Hepatocyte (in vitro differentiated cells): Measurements from ENCODE around the gene MYRF.

Experiments
- EZH2phosphoT487 ChIP-seq: fragments of 200-600 bp; sonication (generic); IDR thresholded peaks from one replicate; pipeline ENCODE4 v1.6.1; 2018; ENCODE audit warnings: antibody characterized with exemption, mild to moderate bottlenecking, low read depth, moderate library complexity; ENCODE audit not compliant: unreplicated experiment, severe bottlenecking
- TF ChIP-seq, protein P1 (sequence below): fragments of 200-600 bp; sonication (generic); IDR thresholded peaks from 2 replicates; pipeline ENCODE4 v1.5.1; 2016; ENCODE audit warnings: antibody characterized with exemption, mild to moderate bottlenecking; ENCODE audit not compliant: poor library complexity

DNA sequence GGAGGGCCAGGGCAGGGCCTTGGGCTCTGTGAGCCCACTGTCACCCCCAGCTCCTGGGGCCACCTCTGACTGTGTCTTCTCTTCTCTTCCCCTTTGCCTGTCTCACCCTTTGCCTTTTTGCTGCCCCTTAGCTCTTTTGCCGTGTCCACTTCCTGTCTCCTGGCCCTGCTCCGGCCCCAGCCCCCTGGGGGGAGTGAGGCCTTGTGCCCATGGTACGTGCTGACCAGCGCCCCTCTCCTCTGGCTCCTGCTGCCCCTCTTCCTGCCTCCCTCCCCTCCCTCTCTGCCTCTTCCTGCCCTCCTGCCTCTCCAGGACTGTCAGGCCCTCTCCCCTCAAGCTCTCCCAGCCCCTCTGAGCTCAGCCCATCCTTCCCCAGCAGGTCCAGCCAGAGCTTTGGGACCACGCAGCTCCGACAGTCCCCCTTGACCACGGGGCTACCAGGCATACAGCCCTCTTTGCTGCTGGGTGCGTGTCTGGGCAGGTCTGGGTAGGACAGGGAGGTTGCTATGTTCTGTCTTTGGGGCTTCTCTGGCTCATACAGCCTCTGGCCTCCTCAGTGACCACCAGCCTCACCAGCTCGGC lies 28.2 kb downstream of the MYRF start:
- TF ChIP-seq EZH2phosphoT487: no peak
- TF ChIP-seq, protein P1, sequence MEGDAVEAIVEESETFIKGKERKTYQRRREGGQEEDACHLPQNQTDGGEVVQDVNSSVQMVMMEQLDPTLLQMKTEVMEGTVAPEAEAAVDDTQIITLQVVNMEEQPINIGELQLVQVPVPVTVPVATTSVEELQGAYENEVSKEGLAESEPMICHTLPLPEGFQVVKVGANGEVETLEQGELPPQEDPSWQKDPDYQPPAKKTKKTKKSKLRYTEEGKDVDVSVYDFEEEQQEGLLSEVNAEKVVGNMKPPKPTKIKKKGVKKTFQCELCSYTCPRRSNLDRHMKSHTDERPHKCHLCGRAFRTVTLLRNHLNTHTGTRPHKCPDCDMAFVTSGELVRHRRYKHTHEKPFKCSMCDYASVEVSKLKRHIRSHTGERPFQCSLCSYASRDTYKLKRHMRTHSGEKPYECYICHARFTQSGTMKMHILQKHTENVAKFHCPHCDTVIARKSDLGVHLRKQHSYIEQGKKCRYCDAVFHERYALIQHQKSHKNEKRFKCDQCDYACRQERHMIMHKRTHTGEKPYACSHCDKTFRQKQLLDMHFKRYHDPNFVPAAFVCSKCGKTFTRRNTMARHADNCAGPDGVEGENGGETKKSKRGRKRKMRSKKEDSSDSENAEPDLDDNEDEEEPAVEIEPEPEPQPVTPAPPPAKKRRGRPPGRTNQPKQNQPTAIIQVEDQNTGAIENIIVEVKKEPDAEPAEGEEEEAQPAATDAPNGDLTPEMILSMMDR: no peak
